Endothelial cell of umbilical vein (primary cell): ENCODE results near the gene ADGRG1. TPM values are rescaled to one million over a fixed set of nuclear protein-coding genes. Genes with fewer than 3 reads are reported as not detected.

ENCODE experiments used
- BruUV-seq: library from RNA; stranded (reverse); fragments of 400-500 nt; replicated peaks from 2 replicates; lab custom pipeline; 2021; lab: Mats Ljungman, UMichigan
- CTCF ChIA-PET: fragments of 300-600, 350-600 bp; sonication (Branson Sonifier 250); formaldehyde crosslinking; loops from one replicate; lab custom pipeline; 2021; ENCODE audit warnings: antibody characterized with exemption, inconsistent platforms; lab: Charles Lee
- POLR2A ChIA-PET: fragments of 300-600, 350-600 bp; sonication (Branson Sonifier 250); formaldehyde crosslinking; loops from one replicate; lab custom pipeline; 2021; ENCODE audit warnings: antibody characterized with exemption, inconsistent platforms; lab: Charles Lee
- DNase-seq: peaks from one replicate; pipeline ENCODE4 v3.0.0-alpha.2; 2011; ENCODE audit warnings: low read depth, low spot score
- FAIRE-seq: peaks from 2 replicates; lab custom pipeline; 2011; peaks lifted over from hg19 to GRCh38; lab: Jason Lieb, UNC
- H2AFZ ChIP-seq: 2 replicates; pipeline ENCODE4 v1.6.0; 2012; ENCODE audit warnings: low read depth, low read length, control low read depth, inconsistent platforms
- H3K27ac ChIP-seq: 2 replicates; pipeline ENCODE4 v1.5.1; 2011; ENCODE audit warnings: low read depth, mild to moderate bottlenecking, control low read depth, low read length, moderate library complexity; ENCODE audit not compliant: insufficient read depth
- H3K27me3 ChIP-seq, 2 experiments: 2 replicates each; pipeline versions ENCODE4 v1.6.0 to v1.6.1; 2011; ENCODE audit warnings: low read length in 2 of 2, mixed read lengths in 1 of 2; ENCODE audit not compliant: control insufficient read depth in 2 of 2, insufficient read depth in 2 of 2
- H3K36me3 ChIP-seq, 2 experiments: 2 replicates in 1 of 2; 3 replicates in 1 of 2; pipeline ENCODE4 v1.5.1; 2011; ENCODE audit warnings: low read length in 2 of 2, mild to moderate bottlenecking in 1 of 2, moderate library complexity in 1 of 2; ENCODE audit not compliant: control insufficient read depth in 2 of 2, insufficient read depth in 2 of 2; ENCODE audit errors: extremely low read depth in 1 of 2
- H3K4me1 ChIP-seq: 3 replicates; pipeline ENCODE4 v1.5.1; 2011; ENCODE audit warnings: mild to moderate bottlenecking, low read length; ENCODE audit not compliant: control insufficient read depth, insufficient read depth; ENCODE audit errors: extremely low read depth
- H3K4me2 ChIP-seq: 2 replicates; pipeline ENCODE4 v1.6.1; 2011; ENCODE audit warnings: low read length, control low read depth, mixed read lengths; ENCODE audit not compliant: insufficient read depth
- H3K4me3 ChIP-seq, 3 experiments: fragments of 200-600 bp in 1 of 3; sonication (generic), shearing (Covaris generic) in 1 of 3; replicated peaks in 1 of 3; 2 replicates each; pipeline ENCODE4 v1.5.1; 2011 to 2016; ENCODE audit warnings: control low read depth in 3 of 3, low read length in 3 of 3, mild to moderate bottlenecking in 2 of 3, inconsistent platforms in 1 of 3, low read depth in 1 of 3, moderate library complexity in 1 of 3; ENCODE audit not compliant: insufficient read depth in 1 of 3
- H3K79me2 ChIP-seq: 2 replicates; pipeline ENCODE4 v1.6.0; 2012; ENCODE audit warnings: low read length, inconsistent platforms; ENCODE audit not compliant: control insufficient read depth, insufficient read depth
- H3K9ac ChIP-seq: replicated peaks from 2 replicates; pipeline ENCODE3; 2011; ENCODE audit warnings: low read length, control low read depth; ENCODE audit not compliant: insufficient read depth; ENCODE audit errors: extremely low read depth
- H3K9me1 ChIP-seq: replicated peaks from 3 replicates; pipeline ENCODE4 v1.6.0; 2011; ENCODE audit warnings: mild to moderate bottlenecking, low read length; ENCODE audit not compliant: control insufficient read depth, insufficient read depth; ENCODE audit errors: extremely low read depth
- H3K9me3 ChIP-seq: replicated peaks from 2 replicates; pipeline ENCODE4 v1.5.1; 2012; ENCODE audit warnings: low read length, inconsistent platforms; ENCODE audit not compliant: control insufficient read depth, insufficient read depth
- H4K20me1 ChIP-seq: replicated peaks from 2 replicates; pipeline ENCODE3; 2011; ENCODE audit warnings: mild to moderate bottlenecking, low read length; ENCODE audit not compliant: control insufficient read depth, insufficient read depth; ENCODE audit errors: extremely low read depth
- EZH2 ChIP-seq: IDR thresholded peaks from 2 replicates; pipeline ENCODE4 v1.6.1; 2012; ENCODE audit warnings: borderline replicate concordance, low read depth, mild to moderate bottlenecking, moderate library complexity, low read length, inconsistent platforms; ENCODE audit not compliant: severe bottlenecking
- FOS ChIP-seq: IDR thresholded peaks from 2 replicates; pipeline ENCODE4 v1.6.1; 2011; ENCODE audit warnings: mild to moderate bottlenecking, low read length, moderate library complexity, borderline replicate concordance; ENCODE audit not compliant: insufficient read depth
- GATA2 ChIP-seq: IDR thresholded peaks from 2 replicates; pipeline ENCODE4 v1.7.0; 2011; ENCODE audit warnings: low read depth, mild to moderate bottlenecking, moderate library complexity, mixed read lengths, low read length; ENCODE audit not compliant: insufficient read length, insufficient read depth
- JUN ChIP-seq: IDR thresholded peaks from 2 replicates; pipeline ENCODE4 v1.6.1; 2011; ENCODE audit warnings: borderline replicate concordance, low read depth; ENCODE audit not compliant: insufficient read length, insufficient read depth
- MYC ChIP-seq: IDR thresholded peaks from one replicate; pipeline ENCODE4 v1.6.1; 2011; ENCODE audit warnings: mild to moderate bottlenecking, low read depth, low read length
- POLR2A ChIP-seq: IDR thresholded peaks from 2 replicates; pipeline ENCODE4 v1.6.1; 2012; ENCODE audit warnings: low read depth, mild to moderate bottlenecking, control low read depth, low read length
- POLR2AphosphoS5 ChIP-seq: IDR thresholded peaks from 2 replicates; pipeline ENCODE4 v1.6.1; 2012; ENCODE audit warnings: low read depth, mild to moderate bottlenecking, control low read depth, low read length, moderate library complexity; ENCODE audit not compliant: insufficient read depth
- dilution Hi-C: fragments of 300-500 bp; cut with MboI; formaldehyde crosslinking; loops from one replicate; pipeline ENCODE4 v1.15.0; 2019; ENCODE audit warnings: low sequenced_read_pairs; ENCODE audit not compliant: extremely low pct_ligation_motif_present
- intact Hi-C: fragments of 100-400 bp; cut with micrococcal nuclease; formaldehyde crosslinking; loops from one replicate; pipeline ENCODE4 v1.10.0; 2022
- polyA plus RNA-seq, 4 experiments: library from polyadenylated mRNA; depleted of rRNA in 3 of 4; stranded (reverse) in 3 of 4; unstranded in 1 of 4; fragments of >200 nt; gene quantifications; 2 replicates each; pipeline versions ENCODE4 v1.2.1 to v1.2.3, GENCODE V29; 2011 to 2012; ENCODE audit warnings: missing spikeins in 1 of 4
- total RNA-seq: library from RNA; stranded (reverse); gene quantifications from 2 replicates; pipeline ENCODE4 v1.2.3, GENCODE V29; 2021
- TF ChIP-seq, protein P1 (sequence below): IDR thresholded peaks from 2 replicates; pipeline ENCODE4 v1.6.1; 2011; ENCODE audit not compliant: insufficient read depth, insufficient read length
- TF ChIP-seq, protein P2 (sequence below), 2 donors: IDR thresholded peaks; 1 replicate in 1 of 2; 2 replicates in 1 of 2; pipeline ENCODE4 v1.5.1; 2011; ENCODE audit warnings: low read length in 2 of 2, mild to moderate bottlenecking in 2 of 2, moderate library complexity in 2 of 2, control low read depth in 1 of 2, inconsistent platforms in 1 of 2, low read depth in 1 of 2; ENCODE audit not compliant: insufficient read depth in 1 of 2; ENCODE audit errors: extremely low read depth in 1 of 2

ADGRG1 gene
- total and polyA plus RNA-seq, 2 donors (not counting 3 experiments of a cell fraction or from before 2014, with no cell fraction given): 45.6 to 92.5 TPM

DNA sequence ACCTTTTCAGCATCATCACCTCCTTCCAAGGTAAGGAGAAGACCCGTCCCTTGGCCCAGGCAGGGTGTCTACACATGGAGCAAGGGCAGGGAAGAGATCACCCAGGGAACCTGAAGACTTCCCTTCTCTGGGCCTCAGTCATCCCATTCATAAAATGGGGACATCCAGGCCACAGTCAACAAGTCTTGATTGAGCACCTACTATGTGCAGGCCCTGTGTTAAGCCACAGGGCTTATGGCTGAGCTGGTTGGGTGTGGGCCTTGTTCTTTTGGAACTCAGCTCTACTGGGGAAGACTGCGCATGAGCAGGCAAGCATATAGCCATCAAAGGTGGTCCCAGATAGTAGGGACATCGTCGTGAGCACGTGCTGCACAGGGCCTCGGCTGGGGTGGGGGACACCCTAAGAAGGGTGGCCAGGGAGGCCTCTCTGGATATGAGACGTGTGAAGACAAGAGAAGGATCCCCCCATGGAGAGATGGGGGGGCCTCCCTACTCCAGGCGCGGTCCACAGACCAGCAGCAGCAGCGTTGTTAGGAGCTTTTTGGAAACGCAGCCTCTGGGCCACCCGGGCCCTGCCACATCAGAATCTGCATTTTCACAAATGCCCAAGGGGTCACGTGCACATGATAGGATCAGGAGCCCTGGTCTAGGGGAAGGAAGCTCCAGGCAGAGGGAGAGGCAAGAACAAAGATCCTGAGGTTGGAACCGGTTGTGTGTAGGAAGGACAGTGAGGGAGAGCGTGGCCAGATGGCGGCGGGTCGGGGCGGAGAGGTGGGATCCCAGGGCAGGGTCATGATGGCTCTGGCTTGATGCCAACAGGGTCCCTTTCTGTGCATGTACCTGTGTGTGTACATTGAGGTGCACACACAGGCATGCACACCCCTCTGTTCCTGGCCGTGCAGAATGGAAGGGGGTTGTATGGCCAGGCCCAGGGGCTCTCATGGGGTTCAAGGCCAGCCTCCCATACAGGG lies 33.8 kb downstream of the ADGRG1 start:
- DNase-seq: no peak
- Histone ChIP-seq H3K9me3 (no peaks in the 10 kb centered on the region), H3K4me3 (no peak overlapping the region), H4K20me1 (no peaks in the 10 kb centered on the region), H3K27ac (no peak overlapping the region), H3K9me1 (no peaks in the 10 kb centered on the region), H3K36me3 (peaks cover 2 to 3% of the 10 kb centered on the region in 2 experiments), H2AFZ (no peak overlapping the region), H3K4me1 (no peaks in the 10 kb centered on the region), H3K27me3 (no peaks in the 10 kb centered on the region), H3K79me2 (no peaks in the 10 kb centered on the region), H3K4me2 (no peak overlapping the region), H3K9ac (no peak overlapping the region)
- TF ChIP-seq MYC (no peak), EZH2 (no peak), FOS (no peak), JUN (no peak), POLR2A (no peak), GATA2 (no peak), POLR2AphosphoS5 (no peak)
- TF ChIP-seq, protein P1, sequence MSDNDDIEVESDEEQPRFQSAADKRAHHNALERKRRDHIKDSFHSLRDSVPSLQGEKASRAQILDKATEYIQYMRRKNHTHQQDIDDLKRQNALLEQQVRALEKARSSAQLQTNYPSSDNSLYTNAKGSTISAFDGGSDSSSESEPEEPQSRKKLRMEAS: no peak
- TF ChIP-seq, protein P2, sequence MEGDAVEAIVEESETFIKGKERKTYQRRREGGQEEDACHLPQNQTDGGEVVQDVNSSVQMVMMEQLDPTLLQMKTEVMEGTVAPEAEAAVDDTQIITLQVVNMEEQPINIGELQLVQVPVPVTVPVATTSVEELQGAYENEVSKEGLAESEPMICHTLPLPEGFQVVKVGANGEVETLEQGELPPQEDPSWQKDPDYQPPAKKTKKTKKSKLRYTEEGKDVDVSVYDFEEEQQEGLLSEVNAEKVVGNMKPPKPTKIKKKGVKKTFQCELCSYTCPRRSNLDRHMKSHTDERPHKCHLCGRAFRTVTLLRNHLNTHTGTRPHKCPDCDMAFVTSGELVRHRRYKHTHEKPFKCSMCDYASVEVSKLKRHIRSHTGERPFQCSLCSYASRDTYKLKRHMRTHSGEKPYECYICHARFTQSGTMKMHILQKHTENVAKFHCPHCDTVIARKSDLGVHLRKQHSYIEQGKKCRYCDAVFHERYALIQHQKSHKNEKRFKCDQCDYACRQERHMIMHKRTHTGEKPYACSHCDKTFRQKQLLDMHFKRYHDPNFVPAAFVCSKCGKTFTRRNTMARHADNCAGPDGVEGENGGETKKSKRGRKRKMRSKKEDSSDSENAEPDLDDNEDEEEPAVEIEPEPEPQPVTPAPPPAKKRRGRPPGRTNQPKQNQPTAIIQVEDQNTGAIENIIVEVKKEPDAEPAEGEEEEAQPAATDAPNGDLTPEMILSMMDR (IDR thresholded peaks at IDR 0.05; ENCODE audit: extremely low read depth in 1 of 2, insufficient read depth in 1 of 2, low read depth in 1 of 2, low read length in 2 of 2): no peak
- no TSS peak for BruUV-seq
- POLR2A ChIA-PET: no interaction called here
- CTCF ChIA-PET: interaction anchor here (1.0 to 1.5 kb wide), 2 partner anchors 19 to 201 kb away, joined by 3 read pairs; no protein-coding TSS in a partner anchor
- intact Hi-C loops (no loop called here), dilution Hi-C loops (no loop called here)
- FAIRE-seq: no peak
